Neural cell (in vitro differentiated cells): ENCODE measurements around the gene CHPF. TPM values are rescaled to one million over a fixed set of nuclear protein-coding genes. Genes with fewer than 3 reads are reported as not detected.

Experiments used
- H2AFZ ChIP-seq: fragments of 200-600, 300-800 bp; sonication (generic), shearing (Covaris generic); 2 replicates; pipeline ENCODE4 v1.6.0; 2014; ENCODE audit warnings: low read depth, mild to moderate bottlenecking, antibody characterized with exemption, low read length, moderate library complexity
- H3F3A ChIP-seq: fragments of 200-600 bp; shearing (Covaris generic); 2 replicates; pipeline ENCODE4 v1.6.1; 2016; ENCODE audit warnings: mild to moderate bottlenecking, moderate library complexity, mixed read lengths, antibody characterized with exemption, low read length; ENCODE audit not compliant: insufficient read depth, poor library complexity, severe bottlenecking
- H3K27ac ChIP-seq: fragments of 200-600, 300-800 bp; sonication (generic), shearing (Covaris generic); 2 replicates; pipeline ENCODE4 v1.5.1; 2014; ENCODE audit warnings: mild to moderate bottlenecking, low read length, moderate library complexity
- H3K27me3 ChIP-seq: fragments of 300-800, 200-600 bp; sonication (generic), shearing (Covaris generic); 2 replicates; pipeline ENCODE4 v1.6.0; 2014; ENCODE audit warnings: mild to moderate bottlenecking, low read depth, low read length, moderate library complexity; ENCODE audit not compliant: insufficient read depth
- H3K36me3 ChIP-seq: fragments of 300-800, 200-600 bp; sonication (generic), shearing (Covaris generic); 2 replicates; pipeline ENCODE4 v1.5.1; 2014; ENCODE audit warnings: mild to moderate bottlenecking, antibody characterized with exemption, low read length, moderate library complexity; ENCODE audit not compliant: insufficient read depth
- H3K4me2 ChIP-seq: fragments of 300-800, 200-600 bp; sonication (generic), shearing (Covaris generic); 2 replicates; pipeline ENCODE4 v1.6.0; 2014; ENCODE audit warnings: mild to moderate bottlenecking, low read length
- H3K4me3 ChIP-seq: fragments of 300-800, 200-600 bp; sonication (generic), shearing (Covaris generic); 2 replicates; pipeline ENCODE4 v1.5.1; 2014; ENCODE audit warnings: mild to moderate bottlenecking, low read length, moderate library complexity
- H3K79me2 ChIP-seq: fragments of 200-600 bp; shearing (Covaris generic); replicated peaks from 2 replicates; pipeline ENCODE4 v1.6.0; 2014; ENCODE audit warnings: mild to moderate bottlenecking, low read length, moderate library complexity; ENCODE audit not compliant: insufficient read depth
- H3K9ac ChIP-seq: fragments of 300-800, 200-600 bp; sonication (generic), shearing (Covaris generic); 2 replicates; pipeline ENCODE4 v1.6.1; 2016; ENCODE audit warnings: mild to moderate bottlenecking, low read length, mixed read lengths
- H3K9me2 ChIP-seq: fragments of 200-600 bp; shearing (Covaris generic); 2 replicates; pipeline ENCODE4 v1.6.1; 2016; ENCODE audit warnings: mild to moderate bottlenecking, low read length, mixed read lengths; ENCODE audit not compliant: insufficient read depth
- H3K9me3 ChIP-seq: fragments of 200-600, 300-800 bp; sonication (generic), shearing (Covaris generic); 2 replicates; pipeline ENCODE4 v1.6.1; 2016; ENCODE audit warnings: mild to moderate bottlenecking, mixed run types, low read length, moderate library complexity, mixed read lengths
- H4K20me1 ChIP-seq: fragments of 200-600 bp; shearing (Covaris generic); 2 replicates; pipeline ENCODE4 v1.6.1; 2016; ENCODE audit warnings: mild to moderate bottlenecking, mixed run types; ENCODE audit not compliant: insufficient read depth
- CTCF ChIP-seq: fragments of 450-650 bp; IDR thresholded peaks from 2 replicates; pipeline ENCODE4 v1.5.1; 2014; ENCODE audit warnings: antibody characterized with exemption, mild to moderate bottlenecking, moderate library complexity; ENCODE audit not compliant: poor library complexity, severe bottlenecking
- EP300 ChIP-seq: fragments of 450-650 bp; conservative IDR thresholded peaks from 2 replicates; pipeline ENCODE4 v1.6.1; 2014; ENCODE audit warnings: antibody characterized with exemption, mild to moderate bottlenecking, moderate library complexity; ENCODE audit not compliant: poor library complexity, severe bottlenecking
- EZH2 ChIP-seq: fragments of 200-600, 300-800 bp; shearing (Covaris generic), sonication (generic); IDR thresholded peaks from 2 replicates; pipeline ENCODE4 v1.6.1; 2014; ENCODE audit warnings: antibody characterized with exemption, low read length, borderline replicate concordance, mild to moderate bottlenecking; ENCODE audit not compliant: insufficient read depth, poor library complexity, severe bottlenecking
- MXI1 ChIP-seq: fragments of 450-650 bp; conservative IDR thresholded peaks from 2 replicates; pipeline ENCODE4 v1.6.1; 2014; ENCODE audit warnings: antibody characterized with exemption, mild to moderate bottlenecking; ENCODE audit not compliant: poor library complexity, severe bottlenecking
- POLR2AphosphoS5 ChIP-seq: IDR thresholded peaks from 2 replicates; pipeline ENCODE4 v1.6.1; 2012
- RAD21 ChIP-seq: fragments of 450-650 bp; conservative IDR thresholded peaks from 2 replicates; pipeline ENCODE4 v1.6.1; 2014; ENCODE audit warnings: antibody characterized with exemption, mild to moderate bottlenecking, moderate library complexity
- SMC3 ChIP-seq: fragments of 450-650 bp; conservative IDR thresholded peaks from 2 replicates; pipeline ENCODE4 v1.6.1; 2014; ENCODE audit warnings: antibody characterized with exemption, mild to moderate bottlenecking, moderate library complexity; ENCODE audit not compliant: poor library complexity
- TAF1 ChIP-seq: IDR thresholded peaks from 2 replicates; pipeline ENCODE4 v1.6.1; 2012; ENCODE audit warnings: low read depth
- polyA plus RNA-seq: library from polyadenylated mRNA; depleted of rRNA; stranded (reverse); fragments of >200 nt; gene quantifications from 2 replicates; pipeline ENCODE4 v1.2.3, GENCODE V29; 2014
- TF ChIP-seq, protein P1 (sequence below): IDR thresholded peaks from 2 replicates; pipeline ENCODE4 v1.6.1; 2012; ENCODE audit warnings: borderline replicate concordance

CHPF gene
- polyA plus RNA-seq, 1 donor from 2014 or later: 28.6 TPM

DNA sequence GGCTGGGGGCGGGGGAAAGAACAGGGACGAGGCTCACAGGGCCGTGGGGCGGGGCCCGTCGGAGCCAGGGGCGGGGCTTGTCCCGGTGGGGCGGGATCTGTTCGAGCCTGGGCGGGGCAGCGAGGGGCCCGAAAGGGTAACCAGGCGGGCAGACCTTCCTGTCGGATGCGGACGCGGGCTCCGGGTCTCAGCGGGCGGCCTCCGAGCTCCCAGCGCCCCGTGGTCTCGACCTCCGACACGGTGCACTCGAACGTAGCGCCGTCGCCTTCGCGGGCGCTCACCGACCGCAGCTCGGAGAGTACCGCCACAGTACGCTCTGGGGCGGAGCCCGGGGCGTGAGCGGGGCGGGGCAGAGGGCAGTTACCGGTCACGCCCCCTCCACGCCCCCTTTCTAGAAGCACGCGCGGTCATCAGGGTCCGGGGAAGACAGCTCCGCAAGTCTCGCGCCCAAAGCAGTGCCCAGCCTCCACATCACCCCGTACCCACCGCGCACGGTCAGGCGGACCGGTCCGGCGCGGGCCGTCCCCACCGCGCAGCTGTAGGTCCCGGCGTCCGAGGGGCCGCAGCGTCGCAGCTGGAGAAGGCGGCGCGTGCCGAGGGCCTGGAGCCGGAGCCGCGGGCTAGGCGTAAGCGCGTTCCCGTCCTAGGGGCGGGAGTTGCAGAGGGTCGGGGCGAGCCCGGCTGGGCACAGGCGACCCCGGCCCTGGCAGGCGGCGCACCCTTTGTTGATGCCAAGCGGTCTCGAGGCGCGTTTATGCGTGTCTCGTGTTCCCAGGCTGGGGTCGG is 9.0 kb upstream of the CHPF start:
- H3F3A ChIP-seq: no peaks in the 10 kb centered on the region
- H3K27me3 ChIP-seq: peaks cover 3% of the 10 kb centered on the region
- H4K20me1 ChIP-seq: no peaks in the 10 kb centered on the region
- H3K27ac ChIP-seq: no peak overlapping the region
- peak overlapping the region; percentile 27 for H2AFZ ChIP-seq
- no peak for TF ChIP-seq EZH2
- no peak for TF ChIP-seq EP300
- peak; percentile 31 for TF ChIP-seq POLR2AphosphoS5
- TF ChIP-seq MXI1: peak; percentile 70
- TF ChIP-seq SMC3: peak; percentile 17
- no peak for TF ChIP-seq RAD21
- H3K9me2 ChIP-seq: no peaks in the 10 kb centered on the region
- H3K36me3 ChIP-seq: no peaks in the 10 kb centered on the region
- peak overlapping the region; percentile 80 for H3K4me3 ChIP-seq
- H3K79me2 ChIP-seq: no peaks in the 10 kb centered on the region
- H3K4me2 ChIP-seq: peak overlapping the region; percentile 51
- peak overlapping the region; percentile 53 for H3K9ac ChIP-seq
- H3K9me3 ChIP-seq: no peaks in the 10 kb centered on the region

DNA sequence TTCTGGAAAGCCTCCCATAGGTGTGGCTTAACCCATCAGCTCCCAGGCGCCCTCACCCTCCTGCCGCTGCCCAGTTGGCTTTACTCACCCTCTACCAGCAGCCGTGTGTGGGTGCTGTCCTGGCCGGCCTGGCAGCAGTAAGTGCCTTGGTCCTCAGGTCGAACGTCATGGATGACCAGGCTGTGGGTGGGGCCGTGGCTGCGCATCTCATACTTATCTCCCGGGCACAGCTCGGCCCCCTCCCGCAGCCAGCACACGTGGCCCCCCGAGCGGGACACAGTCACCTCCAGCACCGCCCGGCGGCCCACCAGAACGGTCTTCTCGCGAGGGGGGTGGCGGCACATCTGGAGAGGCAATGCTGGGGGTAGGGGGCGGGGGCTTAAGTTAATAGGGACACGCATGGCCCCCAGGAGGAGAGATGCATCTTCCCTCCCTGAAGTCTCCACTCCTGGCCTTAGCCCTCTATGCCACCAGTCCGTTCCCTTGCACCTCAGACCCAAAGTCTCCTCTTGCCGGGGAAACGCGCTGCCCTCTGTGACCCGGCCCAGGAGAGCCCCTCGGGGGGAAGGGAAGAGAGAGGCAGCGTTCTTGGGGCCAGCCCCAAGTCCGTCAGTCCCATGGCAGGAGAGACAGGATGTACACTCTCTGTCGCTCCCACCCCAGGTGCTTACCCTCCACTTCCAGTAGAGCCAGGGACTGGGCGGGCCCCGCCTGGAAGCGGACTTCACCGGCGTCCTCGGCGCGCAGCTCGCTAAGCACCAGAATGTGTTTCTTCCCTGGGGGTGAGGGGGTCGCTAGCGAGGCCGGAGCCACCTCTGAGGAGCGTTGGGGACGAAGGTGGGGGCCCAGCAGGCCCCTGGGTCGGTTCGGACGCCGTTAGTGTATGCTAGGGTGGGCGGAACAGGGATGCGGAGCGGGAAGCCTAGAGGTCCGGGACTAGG is 8.1 kb upstream of the CHPF start:
- Histone ChIP-seq H4K20me1 (no peaks in the 10 kb centered on the region), H3K4me3 (peak overlapping the region; percentile 80), H3K4me2 (no peak overlapping the region), H3K9me3 (no peaks in the 10 kb centered on the region), H3K9ac (peak overlapping the region; percentile 53), H3K27ac (no peak overlapping the region), H3K27me3 (peaks cover 3% of the 10 kb centered on the region), H3K9me2 (no peaks in the 10 kb centered on the region), H3K36me3 (no peaks in the 10 kb centered on the region), H2AFZ (no peak overlapping the region), H3F3A (no peaks in the 10 kb centered on the region), H3K79me2 (no peaks in the 10 kb centered on the region)
- TF ChIP-seq CTCF (no peak), EP300 (no peak), SMC3 (no peak), POLR2AphosphoS5 (no peak), EZH2 (no peak), MXI1 (no peak), TAF1 (no peak), RAD21 (no peak)
- TF ChIP-seq, protein P1, sequence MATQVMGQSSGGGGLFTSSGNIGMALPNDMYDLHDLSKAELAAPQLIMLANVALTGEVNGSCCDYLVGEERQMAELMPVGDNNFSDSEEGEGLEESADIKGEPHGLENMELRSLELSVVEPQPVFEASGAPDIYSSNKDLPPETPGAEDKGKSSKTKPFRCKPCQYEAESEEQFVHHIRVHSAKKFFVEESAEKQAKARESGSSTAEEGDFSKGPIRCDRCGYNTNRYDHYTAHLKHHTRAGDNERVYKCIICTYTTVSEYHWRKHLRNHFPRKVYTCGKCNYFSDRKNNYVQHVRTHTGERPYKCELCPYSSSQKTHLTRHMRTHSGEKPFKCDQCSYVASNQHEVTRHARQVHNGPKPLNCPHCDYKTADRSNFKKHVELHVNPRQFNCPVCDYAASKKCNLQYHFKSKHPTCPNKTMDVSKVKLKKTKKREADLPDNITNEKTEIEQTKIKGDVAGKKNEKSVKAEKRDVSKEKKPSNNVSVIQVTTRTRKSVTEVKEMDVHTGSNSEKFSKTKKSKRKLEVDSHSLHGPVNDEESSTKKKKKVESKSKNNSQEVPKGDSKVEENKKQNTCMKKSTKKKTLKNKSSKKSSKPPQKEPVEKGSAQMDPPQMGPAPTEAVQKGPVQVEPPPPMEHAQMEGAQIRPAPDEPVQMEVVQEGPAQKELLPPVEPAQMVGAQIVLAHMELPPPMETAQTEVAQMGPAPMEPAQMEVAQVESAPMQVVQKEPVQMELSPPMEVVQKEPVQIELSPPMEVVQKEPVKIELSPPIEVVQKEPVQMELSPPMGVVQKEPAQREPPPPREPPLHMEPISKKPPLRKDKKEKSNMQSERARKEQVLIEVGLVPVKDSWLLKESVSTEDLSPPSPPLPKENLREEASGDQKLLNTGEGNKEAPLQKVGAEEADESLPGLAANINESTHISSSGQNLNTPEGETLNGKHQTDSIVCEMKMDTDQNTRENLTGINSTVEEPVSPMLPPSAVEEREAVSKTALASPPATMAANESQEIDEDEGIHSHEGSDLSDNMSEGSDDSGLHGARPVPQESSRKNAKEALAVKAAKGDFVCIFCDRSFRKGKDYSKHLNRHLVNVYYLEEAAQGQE: no peak
